Body of pancreas (tissue), 4 donors: ENCODE results near the gene GOLPH3L. TPM values are rescaled to one million over a fixed set of nuclear protein-coding genes. Genes with fewer than 3 reads are reported as not detected.
"Not testable (repeated sequence)": the region's sequence is repeated elsewhere in the genome, so short reads cannot be mapped to it uniquely, and the experiment has no call there.

Experiments used
- ATAC-seq: fragments of 150-250 bp; one replicate; pipeline ENCODE4 v1.9.1; 2016
- DNase-seq, 4 donors: peaks; one replicate each; pipeline ENCODE4 v3.0.0-alpha.2; 2019
- H3K27ac ChIP-seq, 4 donors: fragments of 200-600 bp; sonication (generic); 1 replicate in 3 of 4; 2 replicates in 1 of 4; pipeline versions ENCODE4 v1.5.1 to v1.6.1; 2016 to 2019; ENCODE audit warnings: mild to moderate bottlenecking in 1 of 4, mixed read lengths in 1 of 4, moderate library complexity in 1 of 4
- H3K27me3 ChIP-seq, 2 donors: fragments of 200-600 bp; sonication (generic); one replicate each; pipeline ENCODE4 v1.6.0; 2016; ENCODE audit warnings: mild to moderate bottlenecking in 1 of 2
- H3K36me3 ChIP-seq, 2 donors: fragments of 200-600 bp; sonication (generic); replicated peaks in 1 of 2; 2 replicates each; pipeline ENCODE4 v1.5.1; 2016; ENCODE audit warnings: low read depth in 2 of 2; ENCODE audit not compliant: insufficient read depth in 1 of 2
- H3K4me1 ChIP-seq: fragments of 200-600 bp; sonication (generic); one replicate; pipeline ENCODE4 v1.6.0; 2016
- H3K4me3 ChIP-seq, 2 donors: fragments of 200-600 bp; sonication (generic); 1 replicate in 1 of 2; 2 replicates in 1 of 2; pipeline ENCODE4 v1.5.1; 2016 to 2019
- H3K9me3 ChIP-seq, 3 donors: fragments of 200-600 bp; sonication (generic); 1 replicate in 2 of 3; 2 replicates in 1 of 3; pipeline ENCODE4 v1.5.1; 2016
- POLR2A ChIP-seq, 3 donors: fragments of 450-650 bp; IDR thresholded peaks; one replicate each; pipeline ENCODE4 v1.6.1; 2016; ENCODE audit warnings: antibody characterized with exemption in 3 of 3, mild to moderate bottlenecking in 2 of 3
- WGBS, 2 donors: methylation state at CpG; one replicate each; pipeline ENCODE4 v1.1.5; 2017; 5-methylcytosine and 5-hydroxymethylcytosine counted together
- intact Hi-C: fragments of 100-400 bp; cut with DNase I; formaldehyde crosslinking; loops from one replicate; pipeline ENCODE4 v1.15.1; 2023
- small RNA-seq: library from RNA; depleted of rRNA; stranded (forward); fragments of <200 nt; gene quantifications from one replicate; pipeline ENCODE3, GENCODE V24; 2016
- total RNA-seq, 2 donors: library from RNA; depleted of rRNA; stranded (reverse); fragments of >200 nt; gene quantifications; one replicate each; pipeline ENCODE4 v1.1.0, GENCODE V29; 2016
- TF ChIP-seq, protein P1 (sequence below), 7 experiments: fragments of 450-650 bp in 4 of 7; fragments of 200-600 bp in 3 of 7; sonication (generic) in 3 of 7; IDR thresholded peaks; one replicate each; pipeline ENCODE4 v1.5.1; 2016 to 2019; ENCODE audit warnings: antibody characterized with exemption in 7 of 7

GOLPH3L gene
- total RNA-seq, 2 donors from 2014 or later, result 14.5 to 14.8 TPM

DNA sequence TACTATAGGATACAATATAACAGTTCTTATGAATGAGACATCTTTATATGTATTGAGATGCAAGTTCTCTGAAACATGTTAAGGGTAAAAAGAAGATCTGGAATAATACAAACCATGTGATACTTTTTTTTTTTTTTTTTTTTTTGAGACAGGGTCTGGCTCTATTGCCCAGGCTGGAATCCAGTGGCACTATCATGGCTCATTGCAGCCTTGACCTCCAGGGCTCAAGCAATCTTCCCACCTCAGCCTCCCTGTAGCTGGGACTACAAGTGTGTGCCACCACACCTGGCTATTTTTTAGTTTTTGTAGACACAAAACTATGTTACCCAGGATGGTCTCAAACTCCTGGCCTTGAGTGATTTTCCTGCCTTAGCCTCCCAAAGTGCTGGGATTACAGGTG is 95.4 kb downstream of the GOLPH3L start:
- no peak overlapping the region for H3K27ac ChIP-seq
- no peaks in the 10 kb centered on the region for H3K36me3 ChIP-seq
- intact Hi-C loops, result no loop called here
- TF ChIP-seq POLR2A (IDR thresholded peaks at IDR 0.05), result no peak
- TF ChIP-seq, protein P1, sequence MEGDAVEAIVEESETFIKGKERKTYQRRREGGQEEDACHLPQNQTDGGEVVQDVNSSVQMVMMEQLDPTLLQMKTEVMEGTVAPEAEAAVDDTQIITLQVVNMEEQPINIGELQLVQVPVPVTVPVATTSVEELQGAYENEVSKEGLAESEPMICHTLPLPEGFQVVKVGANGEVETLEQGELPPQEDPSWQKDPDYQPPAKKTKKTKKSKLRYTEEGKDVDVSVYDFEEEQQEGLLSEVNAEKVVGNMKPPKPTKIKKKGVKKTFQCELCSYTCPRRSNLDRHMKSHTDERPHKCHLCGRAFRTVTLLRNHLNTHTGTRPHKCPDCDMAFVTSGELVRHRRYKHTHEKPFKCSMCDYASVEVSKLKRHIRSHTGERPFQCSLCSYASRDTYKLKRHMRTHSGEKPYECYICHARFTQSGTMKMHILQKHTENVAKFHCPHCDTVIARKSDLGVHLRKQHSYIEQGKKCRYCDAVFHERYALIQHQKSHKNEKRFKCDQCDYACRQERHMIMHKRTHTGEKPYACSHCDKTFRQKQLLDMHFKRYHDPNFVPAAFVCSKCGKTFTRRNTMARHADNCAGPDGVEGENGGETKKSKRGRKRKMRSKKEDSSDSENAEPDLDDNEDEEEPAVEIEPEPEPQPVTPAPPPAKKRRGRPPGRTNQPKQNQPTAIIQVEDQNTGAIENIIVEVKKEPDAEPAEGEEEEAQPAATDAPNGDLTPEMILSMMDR (IDR thresholded peaks at IDR 0.05), result no peak
- ATAC-seq (no peak), DNase-seq (no peak)
- H3K27me3 ChIP-seq, result no peaks in the 10 kb centered on the region
- H3K9me3 ChIP-seq, result no peaks in the 10 kb centered on the region
- H3K4me3 ChIP-seq, result no peak overlapping the region
- H3K4me1 ChIP-seq, result peaks cover 41% of the 10 kb centered on the region

DNA sequence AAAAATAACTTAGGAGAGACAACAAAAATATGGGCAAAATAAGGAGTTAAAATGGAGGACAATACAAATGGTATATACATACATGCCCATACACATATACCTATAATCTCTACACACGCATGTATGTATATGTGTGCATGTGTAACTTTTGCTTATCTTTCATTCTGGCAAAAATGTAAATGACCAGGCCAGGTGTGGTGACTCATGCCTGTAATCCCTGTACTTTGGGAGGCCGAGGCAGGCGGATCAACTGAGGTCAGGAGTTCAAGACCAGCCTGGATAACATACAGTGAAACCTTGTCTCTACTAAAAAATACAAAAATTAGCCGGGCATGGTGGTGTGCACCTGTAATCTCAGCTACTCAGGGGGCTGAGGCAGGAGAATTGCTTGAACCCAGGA is 98.6 kb downstream of the GOLPH3L start:
- H3K36me3 ChIP-seq, DNase-seq, H3K4me3 ChIP-seq, intact Hi-C loops, H3K27me3 ChIP-seq, H3K27ac ChIP-seq, ATAC-seq, H3K9me3 ChIP-seq: not testable (repeated sequence)
- H3K4me1 ChIP-seq, result peaks cover 15% of the 10 kb centered on the region
- 84 to 97% methylated on average over 4 of the region's 4 CpGs for WGBS, 2 donors

DNA sequence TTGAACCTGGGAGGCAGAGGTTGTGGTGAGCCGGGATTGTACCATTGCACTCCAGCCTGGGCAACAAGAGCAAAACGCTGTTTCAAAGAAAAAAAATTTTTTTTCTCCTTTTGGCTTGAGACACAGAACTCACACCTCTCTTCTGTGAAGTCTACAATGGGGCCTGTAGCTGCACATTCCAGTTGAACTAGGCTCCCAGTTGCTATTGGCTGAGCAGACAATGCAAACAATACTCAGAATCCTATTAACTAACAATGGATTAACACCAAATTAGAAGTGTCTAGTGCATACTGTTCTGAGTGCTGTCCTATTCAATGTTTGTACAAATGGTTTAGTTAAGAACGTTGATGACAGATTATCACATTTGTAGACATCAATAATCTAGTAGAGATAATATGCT is 100.0 kb downstream of the GOLPH3L start:
- Histone ChIP-seq H3K36me3 (no peaks in the 10 kb centered on the region), H3K4me3 (no peak overlapping the region), H3K4me1 (peaks cover 12% of the 10 kb centered on the region), H3K27ac (no peak overlapping the region), H3K27me3 (no peaks in the 10 kb centered on the region), H3K9me3 (no peaks in the 10 kb centered on the region)
- intact Hi-C loops, result no loop called here
- TF ChIP-seq POLR2A (IDR thresholded peaks at IDR 0.05), result no peak
- TF ChIP-seq, protein P1 (IDR thresholded peaks at IDR 0.05), result no peak
- 57 to 62% methylated on average over 3 of the region's 3 CpGs for WGBS, 2 donors
- no peak for ATAC-seq
- DNase-seq, result no peak

Small RNAs within 50 kb of the gene (small RNA-seq; reads per million reads assigned to genes)
- gene RF00015, result not detected
- not detected for gene RF00561
- not detected for gene RNU6-1042P

Other genes with a start within 250 kb of the GOLPH3L start
- 1 to 10 TPM; 4.3 to 7.0 TPM for gene TARS2, start 209.7 kb downstream of the GOLPH3L start, total RNA-seq
- 1 to 10 TPM; 1.3 to 2.1 TPM for gene ECM1, start 189.0 kb downstream of the GOLPH3L start, total RNA-seq
- not detected for gene FALEC, start 181.4 kb downstream of the GOLPH3L start, total RNA-seq
- 1 to 10 TPM; 4.7 to 7.6 TPM for gene ADAMTSL4, start 147.7 kb downstream of the GOLPH3L start, total RNA-seq
- gene MCL1, start 117.5 kb downstream of the GOLPH3L start, total RNA-seq, result 100 to 1,000 TPM; 211 to 223 TPM
- 100 to 1,000 TPM in 1 of 2 donors, 10 to 100 TPM in 1; 64.6 to 203 TPM for gene ENSA, start 67.5 kb downstream of the GOLPH3L start, total RNA-seq
- gene HORMAD1, start 23.7 kb upstream of the GOLPH3L start, total RNA-seq, result not detected
- gene CTSS, start 68.6 kb upstream of the GOLPH3L start, total RNA-seq, result 10 to 100 TPM in 1 of 2 donors, 1 to 10 TPM in 1; 3.6 to 30.6 TPM
- gene CTSK, start 111.1 kb upstream of the GOLPH3L start, total RNA-seq, result 10 to 100 TPM; 11.9 to 18.4 TPM
- gene ARNT, start 179.4 kb upstream of the GOLPH3L start, total RNA-seq, result 10 to 100 TPM; 20.4 to 27.8 TPM
- not detected for gene CTXND2, start 190.0 kb upstream of the GOLPH3L start, total RNA-seq
- 10 to 100 TPM; 26.5 to 45.2 TPM for gene SETDB1, start 229.2 kb upstream of the GOLPH3L start, total RNA-seq